Measurements from ENCODE around the gene CSNK1A1L.
"Not testable (repeated sequence)": the region's sequence is repeated elsewhere in the genome, so short reads cannot be mapped to it uniquely, and the experiment has no call there.

CSNK1A1L gene

GRCh38 chr13:37058910-37059847, 46.3 kb downstream of the CSNK1A1L start, which contains the start of gene SUPT20H:
Gene SUPT20H, minus strand, starts transcription at chr13:37059688. Its CDS starts 8,198 bp downstream, at chr13:37051490.
- DNase-seq (ENCODE audit: low read depth, low spot score), result peak; percentile 85

DNA sequence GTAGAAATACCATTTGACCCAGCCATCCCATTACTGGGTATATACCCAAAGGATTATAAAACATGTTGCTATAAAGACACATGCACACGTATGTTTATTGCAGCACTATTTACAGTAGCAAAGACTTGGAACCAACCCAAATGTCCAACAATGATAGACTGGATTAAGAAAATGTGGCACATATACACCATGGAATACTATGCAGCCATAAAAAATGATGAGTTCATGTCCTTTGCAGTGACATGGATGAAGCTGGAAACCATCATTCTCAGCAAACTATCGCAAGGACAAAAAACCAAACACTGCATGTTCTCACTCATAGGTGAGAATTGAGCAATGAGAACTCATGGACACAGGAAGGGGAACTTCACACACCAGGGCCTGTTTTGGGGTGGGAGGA, 49.2 kb downstream of the CSNK1A1L start:
- not testable (repeated sequence) for DNase-seq (ENCODE audit: low read depth, low spot score)
